Measurements from ENCODE around the gene TVP23C.

- TF ChIP-seq POLR2A (IDR thresholded peaks at IDR 0.05; ENCODE audit: low read length), result no peak
- TF ChIP-seq GATA1 (IDR thresholded peaks at IDR 0.05; ENCODE audit: low read depth, low read length), result no peak
These were observed 62.0 kb downstream of the TVP23C start for GRCh38 chr17:15501282-15501681.

Data from erythroblast (primary cell).